GM12891 (cell line): ENCODE results near the gene FAM72C.
"Not testable (repeated sequence)": the region's sequence is repeated elsewhere in the genome, so short reads cannot be mapped to it uniquely, and the experiment has no call there.

Source experiments
- PAX5 ChIP-seq: IDR thresholded peaks from 2 replicates; pipeline ENCODE4 v1.6.1; 2011; ENCODE audit warnings: low read length, moderate library complexity, mild to moderate bottlenecking; ENCODE audit not compliant: insufficient read depth, severe bottlenecking
- POLR2A ChIP-seq: IDR thresholded peaks from 2 replicates; pipeline ENCODE4 v1.6.1; 2011; ENCODE audit warnings: low read depth, low read length, control low read depth
- POLR2AphosphoS5 ChIP-seq: IDR thresholded peaks from 2 replicates; pipeline ENCODE4 v1.6.1; 2011; ENCODE audit warnings: low read depth, low read length, control low read depth
- POU2F2 ChIP-seq: IDR thresholded peaks from 2 replicates; pipeline ENCODE4 v1.6.1; 2011; ENCODE audit warnings: low read depth, mild to moderate bottlenecking, control low read depth, low read length, moderate library complexity
- SPI1 ChIP-seq: IDR thresholded peaks from 2 replicates; pipeline ENCODE4 v1.6.1; 2011; ENCODE audit warnings: low read depth, low read length, control low read depth
- TAF1 ChIP-seq: IDR thresholded peaks from 2 replicates; pipeline ENCODE4 v1.6.1; 2011; ENCODE audit warnings: low read depth, low read length, control low read depth

DNA sequence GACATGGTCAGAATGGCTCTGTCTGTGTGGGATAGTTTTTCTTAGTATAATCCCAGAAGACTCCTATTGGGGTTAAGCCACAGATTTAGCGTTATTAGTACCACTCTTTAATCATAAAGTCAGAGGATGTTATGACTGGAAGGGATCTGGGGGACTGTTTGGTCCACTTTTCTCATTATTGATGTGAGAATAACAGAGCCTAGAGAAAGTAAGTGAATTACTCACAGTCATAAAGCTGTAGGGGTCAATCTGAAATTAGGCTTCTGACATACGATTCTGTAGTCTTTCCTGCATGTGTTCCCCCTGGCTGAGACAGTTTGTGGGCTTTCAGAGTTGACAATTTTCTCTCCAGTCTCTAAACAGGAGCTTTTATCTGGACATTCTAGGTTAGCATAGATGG is 47.3 kb upstream of the FAM72C start:
- not testable (repeated sequence) for TF ChIP-seq POLR2A, POLR2AphosphoS5, TAF1, SPI1, POU2F2, PAX5
